ENCODE measurements around the gene CAMK4.

CAMK4 gene

GRCh38 chr5:111223787-111224560 lies at the start of gene CAMK4:
TSS of gene CAMK4 (plus strand) at chr5:111224384. CDS start at chr5:111224484, 100 bp downstream.
- peak within 1 kb of the TSS; percentile 63 for H3K4me3 ChIP-seq (ENCODE audit: low read length)
- peak; percentile 22 for DNase-seq (ENCODE audit: low read depth)
- TF ChIP-seq CTCF (conservative IDR thresholded peaks at IDR 0.05; ENCODE audit: low read depth, low read length), result peak; percentile 19

GRCh38 chr5:111183064-111183463 lies 41.1 kb upstream of the CAMK4 start:
- no peak overlapping the region for H3K4me3 ChIP-seq (ENCODE audit: low read length)
- no peak for TF ChIP-seq CTCF (conservative IDR thresholded peaks at IDR 0.05; ENCODE audit: low read depth, low read length)
- DNase-seq (ENCODE audit: low read depth), result no peak

- H3K4me3 ChIP-seq (ENCODE audit: low read length), result no peak overlapping the region
- no peak for TF ChIP-seq CTCF (conservative IDR thresholded peaks at IDR 0.05; ENCODE audit: low read depth, low read length)
- no peak for DNase-seq (ENCODE audit: low read depth)
These were observed 37.1 kb upstream of the CAMK4 start for GRCh38 chr5:111187079-111187478.

- no peak for DNase-seq (ENCODE audit: low read depth)
- H3K4me3 ChIP-seq (ENCODE audit: low read length), result no peak overlapping the region
- no peak for TF ChIP-seq CTCF (conservative IDR thresholded peaks at IDR 0.05; ENCODE audit: low read depth, low read length)
These were observed 30.1 kb upstream of the CAMK4 start for GRCh38 chr5:111194053-111194452.

DNA sequence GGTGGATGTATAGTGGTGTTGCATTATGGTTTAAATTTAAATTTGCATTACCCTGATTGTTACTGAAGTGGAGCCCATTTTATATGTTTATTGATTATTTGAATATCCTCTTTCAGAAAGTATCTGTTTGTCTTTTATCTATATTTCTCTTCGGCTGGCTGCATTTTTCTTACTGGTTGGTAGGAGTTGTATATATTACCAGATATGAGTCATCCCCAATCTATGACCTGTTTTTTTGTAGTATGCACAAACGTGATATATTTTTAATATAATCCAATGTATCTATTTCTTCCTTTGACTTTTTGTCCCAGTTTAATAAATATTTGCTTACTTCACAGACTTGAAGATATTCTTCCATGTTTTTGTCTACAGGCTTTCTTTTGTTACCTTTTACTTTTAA lies 29.3 kb upstream of the CAMK4 start:
- H3K4me3 ChIP-seq (ENCODE audit: low read length), result no peak overlapping the region
- TF ChIP-seq CTCF (conservative IDR thresholded peaks at IDR 0.05; ENCODE audit: low read depth, low read length), result no peak
- DNase-seq (ENCODE audit: low read depth), result no peak

DNA sequence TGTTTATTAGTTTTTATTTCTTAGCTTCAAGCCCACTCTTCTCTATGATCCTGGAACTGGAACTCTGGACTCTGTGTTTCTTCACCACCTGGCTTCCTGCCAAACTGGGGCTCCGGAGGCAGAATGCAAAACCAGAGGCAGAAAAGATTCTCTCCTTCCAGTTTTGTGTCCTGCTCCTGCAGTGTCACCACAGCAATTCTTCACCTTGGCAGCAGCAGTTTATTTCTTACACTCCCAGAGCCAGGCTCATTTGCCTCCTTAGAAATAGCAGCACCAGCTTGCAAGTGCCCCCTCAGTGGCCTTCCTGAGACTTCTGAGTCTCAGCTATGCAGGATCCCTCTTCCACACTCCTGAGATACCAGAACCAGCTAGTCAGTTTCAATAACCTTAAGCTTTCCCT lies 26.7 kb upstream of the CAMK4 start:
- no peak for TF ChIP-seq CTCF (conservative IDR thresholded peaks at IDR 0.05; ENCODE audit: low read depth, low read length)
- no peak for DNase-seq (ENCODE audit: low read depth)
- no peak overlapping the region for H3K4me3 ChIP-seq (ENCODE audit: low read length)

- DNase-seq (ENCODE audit: low read depth), result no peak
- H3K4me3 ChIP-seq (ENCODE audit: low read length), result no peak overlapping the region
- TF ChIP-seq CTCF (conservative IDR thresholded peaks at IDR 0.05; ENCODE audit: low read depth, low read length), result no peak
These were observed 25.8 kb upstream of the CAMK4 start for GRCh38 chr5:111198281-111198966.

All from retinal pigment epithelial cell (primary cell).